Measurements from ENCODE around the gene TDP2.
"Not testable (repeated sequence)": the region's sequence is repeated elsewhere in the genome, so short reads cannot be mapped to it uniquely, and the experiment has no call there.

The TDP2 gene

DNA sequence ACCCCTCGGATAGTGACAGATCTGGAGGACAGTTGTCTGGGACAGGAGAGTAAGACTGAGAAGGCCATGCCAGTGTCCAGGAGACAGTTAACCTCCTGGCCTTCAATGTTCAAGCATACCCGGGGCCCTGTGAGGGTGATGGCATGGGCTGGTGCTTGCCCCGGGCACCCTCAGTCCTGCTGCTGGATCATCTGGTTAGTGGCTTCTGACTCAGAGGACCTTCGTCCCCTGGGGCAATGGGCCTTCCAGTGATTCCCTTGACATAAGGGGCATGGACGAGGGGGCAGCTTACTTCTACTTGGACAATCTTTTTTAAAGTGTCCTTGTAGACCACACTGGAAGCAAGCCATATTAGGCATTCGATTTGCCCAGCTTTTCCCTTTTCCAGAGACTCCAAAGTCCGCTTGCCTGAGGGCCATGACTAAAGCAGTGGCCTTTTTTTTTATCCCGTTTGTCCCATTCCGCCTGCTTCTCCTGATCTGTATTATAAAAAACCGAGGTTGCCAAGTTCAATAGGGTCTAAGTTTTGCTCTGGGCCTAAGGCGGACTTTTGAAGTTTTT, 12.2 kb upstream of the TDP2 start:
- DNase-seq = not testable (repeated sequence)

DNA sequence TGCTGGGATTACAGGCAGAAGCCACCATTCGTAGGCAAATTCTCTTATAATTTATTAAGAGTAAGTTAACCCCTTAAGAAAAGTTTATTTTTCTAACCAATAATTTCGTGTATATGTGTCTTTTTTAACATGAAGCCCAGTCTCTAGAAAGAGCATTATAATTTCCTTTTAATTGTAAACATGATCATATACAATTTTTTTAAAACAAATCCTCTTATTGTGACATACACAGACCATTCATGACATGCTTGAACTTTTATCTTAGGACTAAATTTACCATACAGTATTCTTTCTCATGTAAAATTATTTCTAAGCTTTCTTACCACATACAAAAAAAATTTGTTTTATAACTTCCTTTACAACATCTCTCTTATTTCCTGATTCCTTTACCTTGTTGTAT, 6.9 kb upstream of the TDP2 start:
- no peak for DNase-seq

DNA sequence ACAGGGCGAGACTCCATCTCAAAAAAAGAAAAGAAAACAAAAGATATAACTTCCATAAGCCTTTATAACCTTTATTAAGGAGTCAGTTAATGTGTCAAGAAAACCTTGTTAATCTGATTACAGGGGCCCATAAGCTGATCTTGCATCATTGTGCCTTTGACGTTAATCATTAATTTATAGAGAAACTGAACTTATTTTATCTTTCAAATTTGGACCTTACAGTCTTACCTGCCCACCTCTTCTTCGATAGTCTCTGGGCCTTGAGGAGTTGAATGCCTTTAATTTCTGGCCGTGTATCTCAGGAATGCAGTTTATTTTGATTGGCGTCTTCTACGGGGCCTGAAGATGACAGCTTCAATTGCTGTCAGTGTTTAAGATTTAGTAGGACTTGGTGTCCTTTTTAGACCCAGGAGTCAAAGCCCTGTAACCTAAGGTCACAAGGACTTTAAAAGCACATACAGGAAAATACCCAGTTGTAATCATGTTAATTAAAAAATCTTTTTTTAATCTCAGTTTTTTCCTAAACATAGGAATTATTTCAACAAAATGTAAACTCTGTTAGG, 6.0 kb upstream of the TDP2 start:
- no peak for DNase-seq

DNA sequence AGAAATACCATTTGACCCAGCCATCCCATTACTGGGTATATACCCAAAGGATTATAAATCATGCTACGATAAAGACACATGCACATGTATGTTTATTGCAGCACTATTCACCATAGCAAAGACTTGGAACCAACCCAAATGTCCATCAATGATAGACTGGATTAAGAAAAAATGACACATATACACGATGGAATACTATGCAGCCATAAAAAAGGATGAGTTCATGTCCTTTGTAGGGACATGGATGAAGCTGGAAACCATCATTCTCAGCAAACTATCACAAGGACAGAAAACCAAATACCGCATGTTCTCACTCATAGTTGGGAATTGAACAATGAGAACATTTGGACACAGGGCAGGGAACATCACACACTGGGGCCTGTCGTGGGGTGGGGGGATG, 4.4 kb upstream of the TDP2 start:
- not testable (repeated sequence) for DNase-seq

DNA sequence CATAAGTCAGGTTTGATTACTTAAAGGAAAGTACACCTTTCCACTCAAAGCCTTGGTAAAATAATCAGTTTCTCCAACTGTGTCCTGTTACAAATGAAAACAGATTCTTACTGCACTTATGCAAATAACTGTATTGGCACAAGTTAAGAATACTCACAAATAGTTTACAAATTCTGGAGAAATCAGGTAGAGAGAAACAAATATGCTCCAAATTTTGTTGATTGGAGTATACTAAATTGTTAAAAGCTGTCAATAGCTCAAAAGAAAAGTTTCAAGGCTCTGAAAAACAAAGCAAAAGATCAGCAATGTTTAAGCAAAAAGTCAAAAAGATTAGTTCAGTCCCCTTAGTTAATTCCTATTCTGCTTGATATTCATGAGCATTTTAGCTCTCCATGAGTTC, 3.8 kb upstream of the TDP2 start:
- DNase-seq = not testable (repeated sequence)

DNA sequence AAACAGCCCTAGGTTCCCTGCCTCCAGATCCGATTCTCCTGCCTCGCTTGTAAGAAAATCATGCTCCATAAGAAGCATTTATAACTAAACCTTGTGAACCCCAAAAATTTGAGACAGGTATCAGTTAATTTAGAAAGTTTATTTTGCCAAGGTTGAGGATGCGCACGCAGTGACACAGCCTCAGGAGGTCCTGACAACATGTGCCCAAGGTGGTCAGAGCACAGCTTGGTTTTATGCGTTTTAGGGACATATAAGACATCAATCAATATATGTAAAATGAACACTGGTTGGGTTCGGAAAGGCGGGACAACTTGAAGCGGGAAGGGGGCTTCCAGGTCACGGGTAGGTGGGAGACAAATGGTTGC, 2.3 kb upstream of the TDP2 start:
- DNase-seq = no peak

DNA sequence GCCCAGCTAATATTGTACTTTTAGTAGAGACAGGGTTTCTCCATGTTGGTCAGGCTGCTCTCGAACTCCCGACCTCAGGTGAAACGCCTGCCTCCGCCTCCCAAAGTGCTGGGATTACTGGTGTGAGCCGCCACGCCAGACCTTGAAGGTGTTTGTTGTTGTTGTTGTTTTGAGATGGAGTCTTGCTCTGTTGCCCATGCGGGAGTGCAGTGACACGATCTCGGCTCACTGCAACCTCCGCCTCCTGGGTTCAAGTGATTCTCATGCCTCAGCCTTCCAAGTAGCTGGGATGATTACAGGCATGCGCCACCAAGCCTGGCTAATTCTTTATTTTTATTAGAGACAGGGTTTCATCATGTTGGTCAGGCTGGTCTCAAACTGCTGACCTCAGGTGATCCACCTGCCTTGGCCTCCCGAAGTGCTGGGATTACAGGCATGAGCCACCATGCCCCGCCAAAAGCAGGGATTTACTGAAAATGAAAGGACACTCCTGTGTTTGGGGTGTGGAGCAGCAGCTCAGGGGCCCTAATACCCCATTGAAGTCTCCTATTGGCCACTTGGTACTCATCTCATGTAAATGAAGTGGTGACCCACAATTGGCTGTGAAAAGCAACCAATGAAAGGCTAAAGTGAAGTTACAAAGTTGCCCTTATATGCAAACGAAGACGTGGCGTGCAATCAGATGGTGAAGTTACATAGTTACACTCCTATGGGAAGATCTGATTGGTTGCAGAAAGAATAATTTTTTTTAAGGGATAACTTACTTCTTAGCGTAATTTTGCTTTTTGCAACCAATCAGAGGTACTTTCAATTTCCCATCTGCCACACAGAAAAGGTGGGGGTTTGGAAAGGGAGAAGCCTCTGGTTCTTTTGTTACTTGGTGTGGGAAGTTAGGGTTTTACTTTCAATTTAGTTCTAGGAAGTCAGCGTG, 1.6 kb upstream of the TDP2 start:
- DNase-seq = not testable (repeated sequence)

DNA sequence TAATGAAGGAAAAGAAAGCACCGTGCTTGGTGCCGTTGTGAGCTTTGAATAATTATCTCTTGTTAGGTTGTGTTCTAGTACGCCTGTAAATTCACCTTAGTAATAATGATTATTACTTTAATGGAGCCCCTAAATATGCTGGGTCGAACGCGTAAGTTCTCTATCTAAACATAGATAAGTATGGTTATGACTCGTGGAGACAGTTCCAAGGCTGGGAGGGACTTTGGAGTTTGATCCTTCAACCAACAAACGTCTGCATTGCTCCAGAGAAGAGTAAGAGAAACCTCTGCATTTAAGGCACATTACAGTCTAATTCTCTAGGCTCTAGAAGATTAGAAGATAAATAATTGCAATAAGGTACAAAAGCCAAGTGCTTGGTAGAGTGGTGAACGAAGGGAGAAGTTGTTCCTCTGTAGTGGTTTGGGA, 692 bp upstream of the TDP2 start:
- DNase-seq = no peak

DNA sequence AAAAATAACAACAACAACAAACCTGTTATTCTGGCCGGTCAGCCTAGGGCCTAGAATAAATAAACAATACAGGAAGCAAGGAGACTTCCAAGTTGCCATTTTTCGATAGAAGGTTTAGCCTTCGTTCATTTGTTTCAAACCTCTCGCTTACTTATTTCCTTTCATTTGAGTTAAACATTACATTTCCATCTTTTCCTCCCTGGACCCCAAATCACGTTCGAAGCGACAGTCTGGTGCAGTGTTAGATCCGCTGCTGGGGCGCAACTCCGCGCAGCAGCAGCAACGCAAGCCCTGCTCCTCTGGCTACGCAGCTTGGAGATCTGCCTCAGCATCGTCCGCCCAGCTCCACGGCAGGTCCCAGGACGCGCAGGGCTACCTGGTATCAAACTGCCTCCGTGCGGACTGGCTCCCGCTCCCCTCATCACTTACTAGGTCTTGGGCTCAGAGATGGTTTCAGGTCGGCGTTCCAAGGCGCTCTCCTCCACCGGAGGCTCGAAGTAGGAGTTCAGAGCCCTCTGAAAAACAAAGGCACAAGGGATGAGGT, 530 bp downstream of the TDP2 start:
- DNase-seq = no peak

DNA sequence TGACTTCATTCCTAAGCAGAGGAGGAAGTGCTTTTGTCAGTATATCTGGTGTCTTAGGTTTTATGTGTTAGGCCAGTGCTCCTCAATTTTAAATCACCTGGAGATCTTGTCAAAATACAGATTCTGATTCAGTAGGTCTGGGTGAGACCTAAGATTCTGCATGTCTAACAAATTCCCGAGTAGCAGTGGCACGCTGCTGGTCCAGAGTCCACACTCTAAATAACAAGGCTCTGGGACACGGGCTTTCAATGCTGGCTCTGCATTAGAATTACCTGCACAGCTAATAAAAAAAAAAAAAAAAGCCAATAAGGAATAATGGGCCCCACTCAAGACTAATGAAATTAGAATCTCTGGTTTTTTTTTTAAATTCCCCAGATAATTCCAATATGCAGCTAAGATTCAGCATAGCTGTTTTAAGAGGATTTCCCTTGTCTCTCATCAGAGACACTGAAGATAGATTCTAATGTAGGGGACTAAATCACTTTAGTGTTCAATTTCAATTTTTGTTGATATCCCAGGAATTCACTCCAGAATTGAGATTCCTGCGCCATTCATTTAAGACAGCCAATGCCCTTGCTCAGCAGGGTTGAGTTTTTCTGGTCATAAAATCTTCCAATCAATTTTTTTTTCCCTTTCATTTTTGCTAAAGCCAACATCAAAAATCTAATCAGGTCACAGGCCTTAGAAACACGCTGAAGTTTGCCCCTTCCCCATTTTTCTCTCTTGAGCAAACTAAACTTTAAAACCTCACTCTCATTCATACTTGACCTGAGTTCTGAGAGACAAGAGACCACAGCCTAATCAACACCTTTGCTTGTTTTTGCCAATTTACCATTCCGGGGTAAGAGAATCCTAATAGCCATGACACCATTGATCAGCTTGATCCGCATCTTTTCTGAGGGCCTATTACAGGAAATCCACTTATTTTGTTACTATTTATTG, 2.4 kb downstream of the TDP2 start:
- DNase-seq = no peak

DNA sequence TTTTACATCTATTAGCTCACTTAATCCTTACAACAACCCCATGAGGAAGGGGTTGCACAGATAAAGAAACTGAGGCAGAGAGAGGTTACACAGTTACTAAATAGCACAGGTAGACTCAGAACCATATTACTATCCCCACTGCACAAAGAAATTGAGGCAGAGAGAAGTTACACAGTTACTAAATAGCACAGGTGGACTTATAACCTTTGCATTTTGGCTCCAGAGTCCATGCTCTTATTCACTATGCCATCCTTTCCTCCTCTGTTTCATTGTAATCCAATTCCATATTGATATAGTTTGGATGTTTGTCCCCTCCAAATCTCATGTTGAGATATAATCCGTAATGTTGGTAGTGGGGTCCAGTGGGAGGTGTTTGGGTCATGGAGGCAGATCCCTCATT, 3.5 kb downstream of the TDP2 start:
- no peak for DNase-seq

DNA sequence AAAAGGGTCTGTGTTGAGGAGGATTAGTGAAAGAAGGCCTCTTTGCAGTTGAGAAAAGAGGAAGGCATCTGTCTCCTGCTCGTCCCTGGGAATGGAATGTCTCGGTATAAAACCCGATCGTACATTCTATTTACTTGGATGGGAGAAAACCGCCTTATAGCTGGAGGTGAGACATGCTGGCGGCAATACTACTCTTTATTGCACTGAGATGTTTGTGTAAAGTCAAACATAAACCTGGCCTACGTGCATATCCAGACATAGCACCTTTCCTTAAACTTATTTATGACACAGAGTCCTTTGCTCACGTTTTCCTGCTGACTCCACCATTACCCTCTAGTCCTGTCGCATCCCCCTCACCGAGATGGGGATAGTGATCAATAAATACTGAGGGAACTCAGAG, 4.5 kb downstream of the TDP2 start:
- no peak for DNase-seq

DNA sequence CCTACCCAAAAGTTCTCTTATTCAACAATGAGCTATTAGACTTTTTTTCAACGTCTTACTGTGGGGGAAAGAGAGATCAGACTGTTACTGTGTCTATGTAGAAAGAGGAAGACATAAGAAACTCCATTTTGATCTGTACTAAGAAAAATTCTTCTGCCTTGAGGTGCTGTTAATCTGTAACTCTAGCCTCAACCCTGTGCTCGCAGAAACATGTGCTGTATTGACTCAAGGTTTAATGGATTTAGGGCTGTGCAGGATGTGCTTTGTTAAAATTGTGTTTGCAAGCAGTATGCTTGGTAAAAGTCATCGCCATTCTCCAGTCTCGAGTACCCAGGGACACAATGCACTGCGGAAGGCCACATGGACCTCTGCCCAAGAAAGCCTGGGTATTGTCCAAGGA, 4.9 kb downstream of the TDP2 start:
- DNase-seq = not testable (repeated sequence)

DNA sequence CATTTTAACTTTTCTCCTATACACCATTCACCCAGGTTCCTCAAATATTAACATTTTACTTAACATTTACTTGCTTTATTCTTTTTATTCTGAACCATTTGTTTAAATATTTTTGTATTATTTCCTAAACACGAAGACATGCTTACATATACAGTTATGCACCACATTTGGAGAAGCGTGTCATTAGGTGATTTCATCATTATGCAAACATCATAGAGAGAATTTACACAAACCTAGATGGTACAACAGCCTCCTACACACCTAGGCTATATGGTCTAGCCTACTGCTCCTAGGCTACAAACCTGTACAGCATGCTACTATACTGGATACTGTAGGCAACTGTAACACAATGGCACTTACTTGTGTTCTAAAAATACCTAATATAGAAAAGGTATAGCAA, 6.6 kb downstream of the TDP2 start:
- DNase-seq = no peak

DNA sequence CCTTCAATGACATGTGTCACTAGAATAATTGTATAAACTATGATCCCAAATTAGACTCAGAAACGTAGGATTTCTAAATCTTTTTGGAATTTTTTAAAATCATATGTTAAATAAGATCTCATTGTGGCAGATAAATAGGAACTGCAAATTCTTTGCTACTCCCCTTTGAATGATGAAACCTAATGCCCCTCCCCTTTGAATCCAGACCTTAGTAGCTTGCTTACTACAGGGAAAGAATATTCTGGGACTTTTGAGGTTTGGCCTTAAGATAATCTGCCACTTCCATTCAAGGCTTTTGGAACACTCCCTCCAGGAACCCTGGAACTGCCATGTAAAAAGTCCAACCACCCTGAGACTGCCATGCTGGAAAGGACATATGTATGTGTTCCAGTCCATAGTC, 7.1 kb downstream of the TDP2 start:
- DNase-seq = no peak

DNA sequence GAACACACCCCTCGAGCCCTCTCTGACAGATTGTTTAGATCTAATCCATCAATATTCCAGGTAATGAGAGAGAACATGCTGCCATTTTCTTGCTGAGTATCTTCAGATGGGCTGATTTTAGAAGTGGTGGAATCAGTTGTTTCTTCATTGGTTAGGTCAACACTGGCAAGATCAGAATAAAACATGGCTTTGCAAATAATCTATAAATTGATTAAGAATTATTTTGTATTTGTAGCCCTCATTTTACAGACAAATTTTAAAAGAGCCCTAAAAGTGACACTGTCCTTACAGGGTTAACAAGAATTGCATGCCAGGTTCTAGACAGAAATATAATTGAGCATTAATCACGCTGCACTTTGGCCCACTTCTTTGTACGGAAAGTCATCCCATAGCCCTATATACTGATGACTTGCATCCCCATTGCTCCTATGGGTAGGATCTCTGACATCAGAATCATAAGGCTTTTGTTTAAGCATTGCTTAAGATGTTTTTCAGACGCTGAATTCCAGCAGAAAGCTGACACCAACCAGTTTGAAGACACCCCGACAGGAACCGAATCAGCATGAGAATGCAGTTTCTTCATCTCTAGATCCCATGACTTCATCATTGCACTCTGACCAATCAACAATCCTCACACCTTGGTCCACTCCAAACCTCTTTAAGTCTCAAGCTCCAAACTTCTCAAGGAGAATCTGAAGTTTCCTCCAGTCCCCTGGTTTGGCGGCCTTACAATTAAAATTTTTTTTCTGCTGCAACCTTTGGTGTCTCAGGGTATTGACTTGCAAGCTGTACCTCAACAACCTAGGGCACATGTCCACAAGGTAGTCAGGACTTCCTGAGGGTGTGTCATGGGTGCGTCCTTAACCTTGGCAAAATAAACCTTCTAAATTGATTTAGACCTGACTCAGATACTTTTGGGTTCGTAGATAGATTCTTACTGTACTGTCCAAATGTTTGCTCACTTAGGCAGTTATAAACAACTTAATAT, 7.8 kb downstream of the TDP2 start:
- DNase-seq = no peak

DNA sequence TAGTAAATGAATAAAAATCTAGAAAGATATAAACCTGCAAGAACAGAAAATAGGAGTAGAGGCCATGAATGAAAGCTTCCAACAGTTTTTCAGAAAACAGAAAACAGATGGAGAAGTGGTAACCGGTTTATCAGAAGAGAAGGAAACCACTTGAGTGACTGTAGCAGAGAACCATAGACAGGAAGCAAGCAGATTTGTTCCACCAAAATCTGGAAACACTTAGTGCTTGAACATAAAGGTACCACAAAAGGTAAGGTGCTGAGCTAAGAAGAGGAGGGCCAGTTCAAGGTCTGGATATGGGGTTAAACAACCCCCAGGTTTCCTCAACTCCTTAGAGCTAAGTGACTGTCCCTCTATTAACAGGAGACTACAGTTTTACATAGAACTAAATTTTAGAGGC, 11.5 kb downstream of the TDP2 start:
- DNase-seq = no peak

DNA sequence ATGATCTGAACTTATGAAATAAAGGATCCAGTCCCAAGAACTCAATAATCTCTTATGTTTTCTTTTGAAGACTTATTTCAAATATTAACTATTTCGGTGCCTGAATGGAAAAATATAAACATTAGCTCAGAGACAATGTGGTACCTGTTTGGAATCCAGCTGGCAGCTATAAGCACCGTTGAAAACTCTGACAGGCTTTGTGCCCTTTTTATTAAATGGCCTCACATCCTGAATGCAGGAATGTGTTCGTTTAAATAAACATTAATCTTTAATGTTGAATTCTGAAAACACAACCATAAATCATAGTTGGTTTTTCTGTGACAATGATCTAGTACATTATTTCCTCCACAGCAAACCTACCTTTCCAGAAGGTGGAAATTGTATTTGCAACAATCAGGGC, 16.3 kb downstream of the TDP2 start:
- DNase-seq = no peak

DNA sequence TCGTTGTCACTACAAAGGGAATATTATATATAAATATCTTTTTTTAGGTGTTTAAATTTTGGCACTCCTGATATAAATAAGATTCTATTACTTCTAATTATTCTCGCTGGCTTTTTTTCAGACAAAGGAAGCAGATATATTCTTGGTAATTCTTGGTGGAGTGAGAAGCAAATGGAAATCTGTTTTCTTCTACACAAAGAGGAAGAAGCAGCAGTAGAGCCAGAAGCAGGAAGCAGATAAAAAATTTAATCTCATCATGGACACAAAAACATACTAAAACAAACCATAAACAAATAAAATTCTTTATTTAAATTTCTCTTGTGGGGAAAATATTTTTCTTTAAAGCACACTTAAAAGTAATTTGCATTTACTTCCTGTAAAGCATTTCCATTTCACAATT, 17.0 kb downstream of the TDP2 start:
- DNase-seq = no peak

DNA sequence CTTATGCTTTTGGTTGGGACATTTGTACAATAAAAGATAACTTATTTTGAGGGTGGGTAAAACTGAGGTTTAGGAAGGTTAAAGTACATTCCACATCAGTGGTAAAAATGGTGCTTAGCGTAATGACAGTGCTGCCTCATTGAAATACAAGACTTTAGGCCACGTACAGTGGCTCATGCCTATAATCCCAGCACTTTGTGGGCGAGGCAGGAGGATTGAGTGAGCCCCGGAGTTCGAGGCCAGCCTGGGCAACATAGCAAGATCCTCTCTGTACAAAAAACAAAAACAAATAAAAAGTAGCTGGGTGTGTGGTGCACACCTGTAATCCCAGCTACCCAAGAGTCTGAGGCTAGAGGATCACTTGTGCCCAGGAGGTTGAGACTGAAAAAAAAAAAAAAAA, 18.4 kb downstream of the TDP2 start:
- DNase-seq = no peak

DNA sequence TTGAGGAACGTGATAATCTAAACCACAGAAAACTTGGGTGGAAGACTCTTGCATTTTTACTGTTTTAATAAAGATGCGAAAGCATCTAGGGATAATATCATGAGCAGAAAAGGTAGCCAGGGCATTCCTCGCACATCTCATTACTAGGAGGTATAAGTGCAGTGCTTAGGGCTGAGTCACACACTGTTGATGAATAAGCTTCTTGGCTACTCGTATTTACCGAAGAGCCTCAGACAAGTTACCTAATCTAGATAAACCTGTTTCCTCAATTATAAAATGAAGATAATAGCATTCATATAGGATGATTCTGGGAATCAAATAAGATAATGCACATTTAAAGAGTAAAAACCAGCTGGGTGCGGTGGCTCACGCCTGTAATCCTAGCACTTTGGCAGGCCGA, 19.9 kb downstream of the TDP2 start:
- DNase-seq = no peak

DNA sequence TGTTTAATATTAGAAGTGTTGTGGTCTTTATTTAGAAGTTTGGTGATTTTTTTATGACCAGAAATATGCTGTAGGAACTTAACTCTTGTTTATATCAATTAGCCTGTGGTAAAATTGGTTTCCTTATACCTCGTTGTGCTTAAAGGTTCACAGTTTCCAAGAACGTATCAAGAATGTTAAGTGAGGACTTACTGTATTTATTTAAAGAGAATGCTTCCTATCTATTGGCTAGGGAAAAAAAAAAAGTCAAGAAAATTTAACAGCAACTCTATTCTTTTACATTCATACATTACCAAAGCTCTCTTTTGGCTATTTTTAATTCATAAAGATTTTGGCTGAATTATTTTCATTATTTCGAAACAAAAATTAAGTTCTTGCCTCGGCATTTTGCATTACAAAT, 22.3 kb downstream of the TDP2 start:
- no peak for DNase-seq
